SK-N-SH treated with all-trans-retinoic acid at 6 μM for 48 hours (cell line): Measurements from ENCODE around the gene KPRP.

ENCODE experiments used
- ATAC-seq: fragments of 200-7000 bp; cut with Tn5 transposase; 3 replicates; pipeline ENCODE4 v1.9.1; 2020; ENCODE audit warnings: mild to moderate bottlenecking, moderate library complexity
- ARNTL ChIP-seq: fragments of 450-650 bp; formaldehyde crosslinking; IDR thresholded peaks from 2 replicates; pipeline ENCODE4 v1.5.0; 2020; ENCODE audit warnings: low read depth, mild to moderate bottlenecking, moderate library complexity, borderline replicate concordance
- BACH2 ChIP-seq: fragments of 250-450 bp; sonication (Bioruptor Pico); IDR thresholded peaks from 2 replicates; pipeline ENCODE4 v1.9.0; 2021; ENCODE audit warnings: mild to moderate bottlenecking, borderline replicate concordance
- CREB5 ChIP-seq: fragments of 250-450 bp; sonication (Bioruptor Pico); IDR thresholded peaks from 2 replicates; pipeline ENCODE4 v1.5.1; 2020; ENCODE audit warnings: low read depth, mild to moderate bottlenecking, moderate library complexity
- CSDC2 ChIP-seq: fragments of 250-450 bp; sonication (Bioruptor Pico); IDR thresholded peaks from 2 replicates; pipeline ENCODE4 v1.5.0; 2020; ENCODE audit warnings: mild to moderate bottlenecking, moderate library complexity
- CSRNP3 ChIP-seq: fragments of 250-450 bp; sonication (Bioruptor Pico); IDR thresholded peaks from 2 replicates; pipeline ENCODE4 v1.5.1; 2021; ENCODE audit warnings: mild to moderate bottlenecking, moderate library complexity
- ESRRG ChIP-seq: fragments of 250-450 bp; sonication (Bioruptor Pico); IDR thresholded peaks from 2 replicates; pipeline ENCODE4 v1.6.1; 2021; ENCODE audit warnings: mild to moderate bottlenecking
- GLIS3 ChIP-seq: fragments of 250-450 bp; sonication (Bioruptor Pico); IDR thresholded peaks from 2 replicates; pipeline ENCODE4 v1.5.0; 2020; ENCODE audit warnings: mild to moderate bottlenecking, moderate library complexity
- ISL1 ChIP-seq: fragments of 250-450 bp; sonication (Bioruptor Pico); IDR thresholded peaks from 2 replicates; pipeline ENCODE4 v2.1.2; 2022; ENCODE audit warnings: mild to moderate bottlenecking, moderate library complexity
- PPARA ChIP-seq: fragments of 250-450 bp; sonication (Bioruptor Pico); IDR thresholded peaks from 2 replicates; pipeline ENCODE4 v1.5.0; 2020; ENCODE audit warnings: mild to moderate bottlenecking, borderline replicate concordance
- RARB ChIP-seq: fragments of 250-450 bp; sonication (Bioruptor Pico); IDR thresholded peaks from 2 replicates; pipeline ENCODE4 v1.8.0; 2021; ENCODE audit warnings: mild to moderate bottlenecking, moderate library complexity
- SNAI2 ChIP-seq: fragments of 250-450 bp; sonication (Bioruptor Pico); IDR thresholded peaks from 2 replicates; pipeline ENCODE4 v1.5.0; 2020; ENCODE audit warnings: mild to moderate bottlenecking, moderate library complexity
- TOX ChIP-seq: fragments of 250-450 bp; sonication (Bioruptor Pico); IDR thresholded peaks from 2 replicates; pipeline ENCODE4 v1.8.0; 2021; ENCODE audit warnings: mild to moderate bottlenecking, moderate library complexity, borderline replicate concordance
- ZC3H10 ChIP-seq: fragments of 250-450 bp; sonication (Bioruptor Pico); IDR thresholded peaks from 2 replicates; pipeline ENCODE4 v1.5.1; 2021; ENCODE audit warnings: mild to moderate bottlenecking, moderate library complexity
- ZFP3 ChIP-seq: fragments of 250-450 bp; sonication (Bioruptor Pico); IDR thresholded peaks from 2 replicates; pipeline ENCODE4 v1.5.0; 2020; ENCODE audit warnings: mild to moderate bottlenecking, moderate library complexity
- ZFP30 ChIP-seq: fragments of 450-650 bp; formaldehyde crosslinking; IDR thresholded peaks from 2 replicates; pipeline ENCODE4 v1.5.0; 2022; ENCODE audit warnings: mild to moderate bottlenecking, moderate library complexity
- ZNF565 ChIP-seq: fragments of 450-650 bp; formaldehyde crosslinking; conservative IDR thresholded peaks from 2 replicates; pipeline ENCODE4 v1.5.0; 2020; ENCODE audit warnings: low read depth, mild to moderate bottlenecking, moderate library complexity
- TF ChIP-seq, protein P1 (sequence below): fragments of 250-450 bp; sonication (Bioruptor Pico); IDR thresholded peaks from 2 replicates; pipeline ENCODE4 v1.5.0; 2020; ENCODE audit warnings: mild to moderate bottlenecking, moderate library complexity
- TF ChIP-seq, protein P2 (sequence below): fragments of 250-450 bp; sonication (Bioruptor Pico); IDR thresholded peaks from 2 replicates; pipeline ENCODE4 v1.8.0; 2020; ENCODE audit warnings: mild to moderate bottlenecking, moderate library complexity, borderline replicate concordance
- TF ChIP-seq, protein P3 (sequence below): fragments of 250-450 bp; sonication (Bioruptor Pico); IDR thresholded peaks from 2 replicates; pipeline ENCODE4 v1.8.0; 2021; ENCODE audit warnings: low read depth, mild to moderate bottlenecking, moderate library complexity, borderline replicate concordance

The KPRP gene

GRCh38 chr1:152759453-152760173 is 1.8 kb downstream of the KPRP start:
- no peak for TF ChIP-seq ZNF565 (CRISPR knock-in tag)
- TF ChIP-seq RARB (CRISPR knock-in tag): no peak
- TF ChIP-seq, protein P1, sequence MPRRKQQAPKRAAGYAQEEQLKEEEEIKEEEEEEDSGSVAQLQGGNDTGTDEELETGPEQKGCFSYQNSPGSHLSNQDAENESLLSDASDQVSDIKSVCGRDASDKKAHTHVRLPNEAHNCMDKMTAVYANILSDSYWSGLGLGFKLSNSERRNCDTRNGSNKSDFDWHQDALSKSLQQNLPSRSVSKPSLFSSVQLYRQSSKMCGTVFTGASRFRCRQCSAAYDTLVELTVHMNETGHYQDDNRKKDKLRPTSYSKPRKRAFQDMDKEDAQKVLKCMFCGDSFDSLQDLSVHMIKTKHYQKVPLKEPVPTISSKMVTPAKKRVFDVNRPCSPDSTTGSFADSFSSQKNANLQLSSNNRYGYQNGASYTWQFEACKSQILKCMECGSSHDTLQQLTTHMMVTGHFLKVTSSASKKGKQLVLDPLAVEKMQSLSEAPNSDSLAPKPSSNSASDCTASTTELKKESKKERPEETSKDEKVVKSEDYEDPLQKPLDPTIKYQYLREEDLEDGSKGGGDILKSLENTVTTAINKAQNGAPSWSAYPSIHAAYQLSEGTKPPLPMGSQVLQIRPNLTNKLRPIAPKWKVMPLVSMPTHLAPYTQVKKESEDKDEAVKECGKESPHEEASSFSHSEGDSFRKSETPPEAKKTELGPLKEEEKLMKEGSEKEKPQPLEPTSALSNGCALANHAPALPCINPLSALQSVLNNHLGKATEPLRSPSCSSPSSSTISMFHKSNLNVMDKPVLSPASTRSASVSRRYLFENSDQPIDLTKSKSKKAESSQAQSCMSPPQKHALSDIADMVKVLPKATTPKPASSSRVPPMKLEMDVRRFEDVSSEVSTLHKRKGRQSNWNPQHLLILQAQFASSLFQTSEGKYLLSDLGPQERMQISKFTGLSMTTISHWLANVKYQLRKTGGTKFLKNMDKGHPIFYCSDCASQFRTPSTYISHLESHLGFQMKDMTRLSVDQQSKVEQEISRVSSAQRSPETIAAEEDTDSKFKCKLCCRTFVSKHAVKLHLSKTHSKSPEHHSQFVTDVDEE (CRISPR knock-in tag): no peak
- TF ChIP-seq ZC3H10 (CRISPR knock-in tag): no peak
- TF ChIP-seq ZFP3 (CRISPR knock-in tag): no peak
- no peak for TF ChIP-seq PPARA (CRISPR knock-in tag)
- TF ChIP-seq ZFP30 (CRISPR knock-in tag): no peak
- no peak for TF ChIP-seq SNAI2 (CRISPR knock-in tag)
- TF ChIP-seq BACH2: no peak
- no peak for TF ChIP-seq ARNTL (CRISPR knock-in tag)
- TF ChIP-seq ISL1 (CRISPR knock-in tag): no peak
- no peak for TF ChIP-seq GLIS3
- TF ChIP-seq, protein P2, sequence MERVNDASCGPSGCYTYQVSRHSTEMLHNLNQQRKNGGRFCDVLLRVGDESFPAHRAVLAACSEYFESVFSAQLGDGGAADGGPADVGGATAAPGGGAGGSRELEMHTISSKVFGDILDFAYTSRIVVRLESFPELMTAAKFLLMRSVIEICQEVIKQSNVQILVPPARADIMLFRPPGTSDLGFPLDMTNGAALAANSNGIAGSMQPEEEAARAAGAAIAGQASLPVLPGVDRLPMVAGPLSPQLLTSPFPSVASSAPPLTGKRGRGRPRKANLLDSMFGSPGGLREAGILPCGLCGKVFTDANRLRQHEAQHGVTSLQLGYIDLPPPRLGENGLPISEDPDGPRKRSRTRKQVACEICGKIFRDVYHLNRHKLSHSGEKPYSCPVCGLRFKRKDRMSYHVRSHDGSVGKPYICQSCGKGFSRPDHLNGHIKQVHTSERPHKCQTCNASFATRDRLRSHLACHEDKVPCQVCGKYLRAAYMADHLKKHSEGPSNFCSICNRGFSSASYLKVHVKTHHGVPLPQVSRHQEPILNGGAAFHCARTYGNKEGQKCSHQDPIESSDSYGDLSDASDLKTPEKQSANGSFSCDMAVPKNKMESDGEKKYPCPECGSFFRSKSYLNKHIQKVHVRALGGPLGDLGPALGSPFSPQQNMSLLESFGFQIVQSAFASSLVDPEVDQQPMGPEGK (CRISPR knock-in tag): no peak
- no peak for TF ChIP-seq CSDC2
- ATAC-seq: no peak

- TF ChIP-seq ESRRG (no peak), BACH2 (no peak), RARB (CRISPR knock-in tag) (no peak), ISL1 (CRISPR knock-in tag) (no peak), TOX (no peak), SNAI2 (CRISPR knock-in tag) (no peak)
- TF ChIP-seq, protein P3, sequence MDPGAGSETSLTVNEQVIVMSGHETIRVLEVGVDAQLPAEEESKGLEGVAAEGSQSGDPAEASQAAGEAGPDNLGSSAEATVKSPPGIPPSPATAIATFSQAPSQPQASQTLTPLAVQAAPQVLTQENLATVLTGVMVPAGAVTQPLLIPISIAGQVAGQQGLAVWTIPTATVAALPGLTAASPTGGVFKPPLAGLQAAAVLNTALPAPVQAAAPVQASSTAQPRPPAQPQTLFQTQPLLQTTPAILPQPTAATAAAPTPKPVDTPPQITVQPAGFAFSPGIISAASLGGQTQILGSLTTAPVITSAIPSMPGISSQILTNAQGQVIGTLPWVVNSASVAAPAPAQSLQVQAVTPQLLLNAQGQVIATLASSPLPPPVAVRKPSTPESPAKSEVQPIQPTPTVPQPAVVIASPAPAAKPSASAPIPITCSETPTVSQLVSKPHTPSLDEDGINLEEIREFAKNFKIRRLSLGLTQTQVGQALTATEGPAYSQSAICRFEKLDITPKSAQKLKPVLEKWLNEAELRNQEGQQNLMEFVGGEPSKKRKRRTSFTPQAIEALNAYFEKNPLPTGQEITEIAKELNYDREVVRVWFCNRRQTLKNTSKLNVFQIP (CRISPR knock-in tag): no peak
- peak; percentile 17; the same call in 2 of the 3 replicates for ATAC-seq
Observed at GRCh38 chr1:152760551-152761190, 2.8 kb downstream of the KPRP start.

- no peak for TF ChIP-seq PPARA (CRISPR knock-in tag)
- no peak for TF ChIP-seq SNAI2 (CRISPR knock-in tag)
- TF ChIP-seq ZFP3 (CRISPR knock-in tag): no peak
- no peak for TF ChIP-seq CSRNP3
- TF ChIP-seq ESRRG: no peak
- TF ChIP-seq CREB5 (CRISPR knock-in tag): no peak
- ATAC-seq: no peak
Observed at GRCh38 chr1:152761609-152762213, 3.9 kb downstream of the KPRP start.
